ENCODE measurements around the gene ZSWIM1. TPM values are rescaled to one million over a fixed set of nuclear protein-coding genes. Genes with fewer than 3 reads are reported as not detected.

Gene ZSWIM1
- total and polyA plus RNA-seq, 2 of the 8 experiments (the other 6 are each of a cell fraction or from before 2014, with no cell fraction given): 14.1 to 15.6 TPM

GRCh38 chr20:45904583-45905504 lies 23.8 kb downstream of the ZSWIM1 start:
- no peak overlapping the region for H2AFZ ChIP-seq (ENCODE audit: low read length)
- no peak overlapping the region for H2BK120ac ChIP-seq (replicated peaks; ENCODE audit: low read depth, low read length)
- no peak overlapping the region for H2BK12ac ChIP-seq (ENCODE audit: low read depth, low read length)
- H3K9ac ChIP-seq (replicated peaks in 1 of 4; ENCODE audit: extremely low read depth in 1 of 4, low read depth in 3 of 4, low read length in 3 of 4): no peak overlapping the region
- H4K5ac ChIP-seq (ENCODE audit: insufficient read length, low read depth, low read length): no peak overlapping the region
- H3K79me1 ChIP-seq (ENCODE audit: low read depth, low read length): no peaks in the 10 kb centered on the region; the same call in 1 of the 2 replicates
- H3K27ac ChIP-seq (ENCODE audit: low read depth, low read length): no peak overlapping the region
- no peak for DNase-seq (ENCODE audit: low read depth in 1 of 2, low spot score in 2 of 2)
- no peak overlapping the region for H3K23ac ChIP-seq (ENCODE audit: insufficient read length)
- H3K56ac ChIP-seq (replicated peaks; ENCODE audit: insufficient read length, low read depth, low read length): no peak overlapping the region
- no peak overlapping the region for H2BK15ac ChIP-seq (ENCODE audit: low read length)
- no peak overlapping the region for H2AK5ac ChIP-seq (ENCODE audit: low read depth, low read length)
- 92% methylated on average over 16 of the region's 16 CpGs; no CpG with 5 or more reads in 1 of the 2 experiments for WGBS, 2 experiments (ENCODE audit: extremely low coverage in 1 of 2, insufficient coverage in 1 of 2, insufficient read length in 1 of 2, insufficient replicate concordance in 2 of 2, low coverage in 1 of 2, low lambda C conversion rate in 2 of 2, missing lambda C conversion rate in 1 of 2)
- no peak overlapping the region for H3K4me3 ChIP-seq (ENCODE audit: extremely low read depth in 1 of 4, insufficient read depth in 2 of 4, low read depth in 3 of 4, low read length in 4 of 4)
- H3K4ac ChIP-seq (replicated peaks; ENCODE audit: insufficient read length, low read depth, low read length): no peak overlapping the region
- H3K18ac ChIP-seq (ENCODE audit: extremely low read depth, low read length): no peak overlapping the region
- ChIA-PET POLR2A (ENCODE audit: partially characterized antibody) (interaction anchor here (0.6 to 9.2 kb wide), 19 partner anchors 10 to 559 kb away, joined by 3 to 172 read pairs (median 4); partner anchors contain the start of genes CTSA, NEURL2 and ZSWIM1), CTCF (ENCODE audit: partially characterized antibody) (interaction anchor here (0.5 to 2.6 kb wide), 10 partner anchors 15 to 83 kb away, joined by 3 to 15 read pairs (median 3); partner anchors contain the start of genes CTSA and NEURL2)
- FAIRE-seq: no peak
- no peaks in the 10 kb centered on the region for H3K9me3 ChIP-seq (ENCODE audit: insufficient read depth in 2 of 2, low read depth in 1 of 2, low read length in 1 of 2)
- peaks cover 2 to 11% of the 10 kb centered on the region in 2 experiments for H4K20me1 ChIP-seq (replicated peaks in 1 of 2; ENCODE audit: control insufficient read depth in 1 of 2, insufficient read depth in 2 of 2, low read length in 2 of 2)
- no peak overlapping the region for H3K4me2 ChIP-seq (ENCODE audit: insufficient read depth in 1 of 2, low read depth in 2 of 2, low read length in 2 of 2)
- no peaks in the 10 kb centered on the region for H3K23me2 ChIP-seq (ENCODE audit: low read depth, low read length)
- H2BK5ac ChIP-seq (ENCODE audit: low read depth, low read length): no peak overlapping the region
- no peak overlapping the region for H2BK20ac ChIP-seq (ENCODE audit: low read length)
- no peak overlapping the region for H3K14ac ChIP-seq (ENCODE audit: insufficient read length)
- H4K8ac ChIP-seq (ENCODE audit: extremely low read depth, insufficient read depth, low read length): no peak overlapping the region
- no peak overlapping the region for H4K91ac ChIP-seq (replicated peaks; ENCODE audit: insufficient read length, low read length)
- no peaks in the 10 kb centered on the region for H3K27me3 ChIP-seq (replicated peaks in 1 of 4; ENCODE audit: control insufficient read depth in 3 of 4, extremely low read depth in 1 of 4, insufficient read depth in 3 of 4, low read length in 3 of 4)
- H3K4me1 ChIP-seq (replicated peaks in 1 of 4; ENCODE audit: control insufficient read depth in 3 of 4, insufficient read depth in 4 of 4, low read length in 3 of 4): no peaks in the 10 kb centered on the region
- peaks cover 15 to 66% (median 54%) of the 10 kb centered on the region in 4 experiments for H3K36me3 ChIP-seq (ENCODE audit: control insufficient read depth in 2 of 4, insufficient read depth in 4 of 4, low read length in 3 of 4)
- H3K79me2 ChIP-seq (ENCODE audit: control insufficient read depth in 1 of 2, insufficient read depth in 2 of 2, low read length in 2 of 2): 0 out of 4 replicates have a peak, but pooled peaks cover 0 to 2% of the 10 kb centered on the region in 2 experiments
- TF ChIP-seq TBP (IDR thresholded peaks at IDR 0.05; ENCODE audit: low read depth, low read length) (no peak), ZNF274 (IDR thresholded peaks at IDR 0.05; ENCODE audit: borderline replicate concordance, extremely low read depth, low read length) (no peak), USF2 (IDR thresholded peaks at IDR 0.05; ENCODE audit: low read length) (no peak), SP1 (IDR thresholded peaks at IDR 0.05; ENCODE audit: low read depth, low read length) (no peak), POLR2A (IDR thresholded peaks at IDR 0.05; ENCODE audit: control extremely low read depth in 1 of 2, low read depth in 2 of 2, low read length in 2 of 2) (no peak), POLR2AphosphoS5 (IDR thresholded peaks at IDR 0.05; ENCODE audit: low read depth, low read length) (no peak), SIX5 (IDR thresholded peaks at IDR 0.05; ENCODE audit: low read depth, low read length) (no peak), SUZ12 (IDR thresholded peaks at IDR 0.05; ENCODE audit: low read length) (no peak), FOSL1 (IDR thresholded peaks at IDR 0.05; ENCODE audit: insufficient read depth, low read depth, low read length) (no peak), CBX5 (IDR thresholded peaks at IDR 0.05; ENCODE audit: low read depth, low read length) (no peak), BACH1 (IDR thresholded peaks at IDR 0.05; ENCODE audit: low read length) (no peak), BCL11A (IDR thresholded peaks at IDR 0.05; ENCODE audit: low read depth in 2 of 2, low read length in 2 of 2) (no peak)

Data from H1 (cell line).